ENCODE results near the gene PTPRN2.

PTPRN2 gene

DNA sequence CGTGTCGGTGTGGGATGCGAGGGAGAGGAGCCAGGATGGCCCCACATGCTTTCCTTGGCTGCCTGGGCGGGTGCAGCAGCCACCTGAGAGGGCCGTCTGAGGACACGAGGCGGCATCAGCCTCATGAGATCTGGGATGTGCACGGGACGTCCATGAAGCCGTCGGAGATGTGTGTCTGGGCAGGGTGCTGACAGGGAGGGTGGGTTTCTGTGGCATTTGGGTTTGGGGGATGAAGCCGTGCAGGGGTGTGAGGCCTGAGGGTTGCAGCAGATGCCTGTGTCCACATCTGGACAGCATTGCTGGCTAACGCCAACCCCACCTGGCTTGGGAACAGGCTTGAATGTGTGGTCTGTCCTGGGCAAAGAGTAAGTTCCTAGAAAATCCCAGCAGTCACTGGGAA lies 1071.3 kb downstream of the PTPRN2 start:
- H3K4me3 ChIP-seq (ENCODE audit: low read depth, low read length): no peak overlapping the region
- TF ChIP-seq, protein P1, sequence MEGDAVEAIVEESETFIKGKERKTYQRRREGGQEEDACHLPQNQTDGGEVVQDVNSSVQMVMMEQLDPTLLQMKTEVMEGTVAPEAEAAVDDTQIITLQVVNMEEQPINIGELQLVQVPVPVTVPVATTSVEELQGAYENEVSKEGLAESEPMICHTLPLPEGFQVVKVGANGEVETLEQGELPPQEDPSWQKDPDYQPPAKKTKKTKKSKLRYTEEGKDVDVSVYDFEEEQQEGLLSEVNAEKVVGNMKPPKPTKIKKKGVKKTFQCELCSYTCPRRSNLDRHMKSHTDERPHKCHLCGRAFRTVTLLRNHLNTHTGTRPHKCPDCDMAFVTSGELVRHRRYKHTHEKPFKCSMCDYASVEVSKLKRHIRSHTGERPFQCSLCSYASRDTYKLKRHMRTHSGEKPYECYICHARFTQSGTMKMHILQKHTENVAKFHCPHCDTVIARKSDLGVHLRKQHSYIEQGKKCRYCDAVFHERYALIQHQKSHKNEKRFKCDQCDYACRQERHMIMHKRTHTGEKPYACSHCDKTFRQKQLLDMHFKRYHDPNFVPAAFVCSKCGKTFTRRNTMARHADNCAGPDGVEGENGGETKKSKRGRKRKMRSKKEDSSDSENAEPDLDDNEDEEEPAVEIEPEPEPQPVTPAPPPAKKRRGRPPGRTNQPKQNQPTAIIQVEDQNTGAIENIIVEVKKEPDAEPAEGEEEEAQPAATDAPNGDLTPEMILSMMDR (conservative IDR thresholded peaks at IDR 0.05; ENCODE audit: low read depth, low read length): no peak
- no peak for DNase-seq (ENCODE audit: low read depth)

DNA sequence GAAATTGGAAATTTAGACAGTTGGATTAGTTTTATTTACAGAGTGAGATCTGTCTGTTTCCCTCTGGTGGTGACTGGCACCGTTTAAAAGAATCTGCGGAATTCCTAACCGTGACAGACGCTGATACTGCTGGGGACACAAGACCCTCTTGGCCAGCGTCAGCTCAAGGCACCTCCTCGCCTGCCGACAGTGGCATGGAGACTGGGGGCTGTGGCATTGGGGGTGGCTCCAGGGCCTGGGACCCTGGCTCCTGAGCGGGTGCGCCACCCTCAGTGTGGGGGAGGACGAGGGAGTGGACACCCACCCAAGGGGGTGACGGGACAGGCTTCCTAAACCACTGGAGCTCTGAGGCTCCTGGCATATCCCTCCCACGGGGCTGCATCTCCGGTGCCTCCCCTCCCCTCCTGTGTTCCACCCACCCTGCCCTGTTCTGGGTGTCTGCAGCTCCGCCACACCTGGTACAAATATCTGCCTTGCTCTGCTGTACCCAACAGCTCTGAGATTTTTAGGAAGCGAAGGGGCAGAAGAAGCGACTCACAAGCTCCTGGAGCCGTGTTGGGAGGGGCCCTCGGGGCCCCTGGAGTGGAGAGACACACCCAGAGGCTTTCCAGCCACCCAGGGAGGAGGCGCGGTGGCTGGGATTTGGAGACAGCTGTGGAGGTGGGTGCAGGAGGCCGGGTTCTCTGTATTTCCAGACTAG lies 1072.1 kb downstream of the PTPRN2 start:
- DNase-seq (ENCODE audit: low read depth): no peak
- TF ChIP-seq, protein P1 (conservative IDR thresholded peaks at IDR 0.05; ENCODE audit: low read depth, low read length): no peak
- no peak overlapping the region for H3K4me3 ChIP-seq (ENCODE audit: low read depth, low read length)

DNA sequence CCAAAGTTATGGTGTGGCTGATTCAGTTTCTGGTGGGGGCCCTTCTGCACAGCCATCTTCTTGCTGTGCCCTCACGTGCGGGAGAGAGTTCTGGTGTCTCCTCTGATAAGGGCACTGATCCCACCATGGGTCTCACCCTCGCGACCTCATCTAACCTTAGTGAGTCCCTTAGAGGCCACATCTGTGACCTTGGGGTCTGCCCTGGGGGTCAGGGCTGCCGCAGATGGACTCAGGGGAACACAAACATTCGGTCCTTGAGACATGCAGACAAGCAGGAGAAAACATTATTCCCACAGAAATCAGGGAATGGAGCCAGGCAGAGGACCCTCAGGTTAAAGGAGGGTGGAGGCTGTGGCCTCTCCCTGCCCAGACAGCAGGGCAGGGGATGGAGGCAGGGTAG lies 1072.9 kb downstream of the PTPRN2 start:
- no peak overlapping the region for H3K4me3 ChIP-seq (ENCODE audit: low read depth, low read length)
- DNase-seq (ENCODE audit: low read depth): no peak
- TF ChIP-seq, protein P1 (conservative IDR thresholded peaks at IDR 0.05; ENCODE audit: low read depth, low read length): no peak

DNA sequence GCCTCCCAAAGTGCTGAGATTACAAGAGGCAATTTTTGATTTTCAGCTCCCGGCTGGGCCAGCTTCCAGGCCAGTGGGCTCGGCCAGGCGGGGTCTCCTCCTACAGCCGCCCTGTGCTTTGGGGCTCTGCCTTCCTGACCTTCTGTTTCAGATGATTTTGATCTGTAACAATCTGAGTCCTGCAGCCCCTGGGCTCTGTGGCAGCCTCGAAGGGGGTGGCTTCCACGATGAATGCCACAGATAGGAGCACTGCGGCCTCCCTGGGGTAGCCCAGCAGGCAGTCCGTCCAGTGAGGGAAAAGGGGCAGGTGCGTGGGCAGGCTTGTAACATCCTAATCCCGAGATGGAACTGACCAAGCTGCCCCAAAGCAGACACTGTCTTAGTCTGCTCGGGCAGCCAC lies 1073.3 kb downstream of the PTPRN2 start:
- no peak overlapping the region for H3K4me3 ChIP-seq (ENCODE audit: low read depth, low read length)
- no peak for DNase-seq (ENCODE audit: low read depth)
- TF ChIP-seq, protein P1 (conservative IDR thresholded peaks at IDR 0.05; ENCODE audit: low read depth, low read length): no peak

DNA sequence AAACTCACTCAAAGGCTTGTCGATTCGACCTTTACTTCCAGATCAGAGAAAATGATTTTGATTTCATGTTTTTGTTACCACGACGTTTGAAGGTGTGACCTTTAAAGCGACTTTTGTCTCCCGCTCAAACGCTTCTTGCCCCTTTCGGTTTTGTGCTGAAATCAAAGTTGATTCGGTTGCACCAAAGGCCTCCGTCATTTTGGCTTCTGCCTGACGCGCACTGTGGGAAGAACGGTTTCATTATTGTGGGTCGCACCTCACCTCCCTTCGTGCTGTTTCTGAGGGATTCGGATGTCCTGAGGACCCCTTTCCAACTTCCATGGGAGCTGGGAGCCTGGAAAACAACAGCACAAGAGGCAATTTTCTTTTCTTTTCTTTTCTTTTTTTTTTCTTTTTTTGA lies 1073.9 kb downstream of the PTPRN2 start:
- no peak overlapping the region for H3K4me3 ChIP-seq (ENCODE audit: low read depth, low read length)
- TF ChIP-seq, protein P1 (conservative IDR thresholded peaks at IDR 0.05; ENCODE audit: low read depth, low read length): no peak
- DNase-seq (ENCODE audit: low read depth): no peak

- TF ChIP-seq, protein P1 (conservative IDR thresholded peaks at IDR 0.05; ENCODE audit: low read depth, low read length): no peak
- no peak overlapping the region for H3K4me3 ChIP-seq (ENCODE audit: low read depth, low read length)
- no peak for DNase-seq (ENCODE audit: low read depth)
Measured at GRCh38 chr7:157513162-157513621, 1074.4 kb downstream of the PTPRN2 start.

DNA sequence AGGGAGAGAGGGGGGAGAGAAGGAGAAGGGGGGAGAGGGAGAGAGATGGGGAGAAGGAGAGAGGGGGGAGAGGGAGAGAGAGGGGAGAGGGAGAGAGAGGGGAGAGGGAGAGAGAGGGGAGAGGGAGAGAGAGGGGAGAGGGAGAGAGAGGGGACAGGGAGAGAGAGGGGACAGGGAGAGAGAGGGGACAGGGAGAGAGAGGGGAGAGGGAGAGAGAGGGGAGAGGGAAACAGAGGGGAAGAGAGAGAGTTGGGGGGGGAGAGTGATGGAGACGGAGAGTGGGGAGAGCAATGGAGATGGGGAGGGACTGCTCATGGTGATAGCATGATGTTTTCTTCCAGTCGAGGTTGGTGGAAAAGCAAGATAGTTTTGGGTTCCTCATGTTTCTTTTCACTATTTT lies 1078.4 kb downstream of the PTPRN2 start:
- no peak overlapping the region for H3K4me3 ChIP-seq (ENCODE audit: low read depth, low read length)
- TF ChIP-seq, protein P1 (conservative IDR thresholded peaks at IDR 0.05; ENCODE audit: low read depth, low read length): no peak
- DNase-seq (ENCODE audit: low read depth): no peak

All from choroid plexus epithelial cell (primary cell).